Measurements from ENCODE around the gene DMD.

Gene DMD

GRCh38 chrX:31854716-31855115 lies 1356.6 kb downstream of the DMD start:
- Mint-ChIP-seq H3K4me1 (ENCODE audit: low read depth) (no peaks in the 10 kb centered on the region), H3K36me3 (ENCODE audit: low read depth) (no peaks in the 10 kb centered on the region), H3K27me3 (no peaks in the 10 kb centered on the region), H3K9me3 (no peaks in the 10 kb centered on the region), H3K27ac (no peak overlapping the region), H3K4me3 (no peak overlapping the region)

DNA sequence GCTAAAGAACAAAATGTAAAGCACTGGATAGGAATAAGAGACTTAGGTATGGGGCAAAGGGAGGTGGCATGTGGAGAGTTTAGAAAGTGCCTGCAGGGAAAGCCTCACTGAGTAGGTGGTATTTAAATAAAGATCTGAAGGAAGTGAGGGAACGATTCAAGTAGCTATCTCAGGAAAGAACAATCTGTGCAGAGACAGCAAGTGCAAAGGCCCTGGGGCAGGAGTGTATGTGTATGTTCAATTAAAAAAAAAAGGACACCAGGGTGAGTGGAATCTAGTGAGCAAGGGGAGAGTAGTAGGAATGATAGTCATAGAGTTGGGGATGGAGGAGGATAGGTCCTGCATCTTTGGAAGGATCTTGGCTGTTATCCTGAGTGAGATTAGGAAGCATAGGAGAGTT lies 1359.6 kb downstream of the DMD start:
- Mint-ChIP-seq H3K4me1 (ENCODE audit: low read depth) (no peaks in the 10 kb centered on the region), H3K9me3 (no peaks in the 10 kb centered on the region), H3K4me3 (no peak overlapping the region), H3K27ac (no peak overlapping the region), H3K36me3 (ENCODE audit: low read depth) (no peaks in the 10 kb centered on the region), H3K27me3 (no peaks in the 10 kb centered on the region)

DNA sequence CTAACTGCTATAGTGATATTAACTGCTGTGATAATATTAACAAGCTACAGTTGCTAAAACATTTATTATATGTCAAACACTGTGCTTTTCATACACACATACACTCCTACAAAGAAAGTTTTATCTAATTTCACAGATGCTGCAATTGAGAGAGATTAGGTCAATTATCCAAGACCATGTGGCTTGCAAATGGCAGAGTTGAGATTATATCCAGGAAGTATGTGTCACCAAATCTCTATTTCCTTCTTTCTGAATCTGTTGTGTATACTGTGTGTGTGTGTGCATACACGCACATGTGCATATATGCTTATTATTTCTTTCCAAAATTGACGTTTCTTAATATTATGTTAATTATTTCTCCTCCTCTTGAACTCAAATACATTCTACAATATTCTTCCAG lies 1363.6 kb downstream of the DMD start:
- H3K9me3 Mint-ChIP-seq: no peaks in the 10 kb centered on the region
- no peaks in the 10 kb centered on the region for H3K27me3 Mint-ChIP-seq
- H3K4me1 Mint-ChIP-seq (ENCODE audit: low read depth): no peaks in the 10 kb centered on the region
- H3K27ac Mint-ChIP-seq: no peak overlapping the region
- no peaks in the 10 kb centered on the region for H3K36me3 Mint-ChIP-seq (ENCODE audit: low read depth)
- H3K4me3 Mint-ChIP-seq: no peak overlapping the region

DNA sequence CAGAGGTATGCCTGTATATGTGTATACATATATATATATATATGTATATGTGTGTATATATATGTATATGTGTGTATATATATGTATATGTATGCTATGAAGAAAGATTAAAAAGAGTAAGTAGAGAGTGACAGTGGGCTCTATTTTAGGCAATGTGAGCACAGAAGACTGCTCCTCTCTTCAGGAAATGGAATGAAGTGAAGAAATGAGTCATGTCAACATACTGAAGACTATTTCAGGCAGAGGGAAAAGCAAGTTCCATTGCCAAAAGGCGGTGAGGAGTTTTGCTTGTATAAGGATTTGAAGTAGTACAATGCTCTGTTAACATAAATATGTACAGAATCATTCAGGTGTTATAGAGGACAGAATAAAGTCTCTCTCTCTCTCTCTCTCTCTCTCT lies 1366.3 kb downstream of the DMD start:
- Mint-ChIP-seq H3K4me3 (no peak overlapping the region), H3K27me3 (no peaks in the 10 kb centered on the region), H3K4me1 (ENCODE audit: low read depth) (no peaks in the 10 kb centered on the region), H3K36me3 (ENCODE audit: low read depth) (no peaks in the 10 kb centered on the region), H3K9me3 (no peaks in the 10 kb centered on the region), H3K27ac (no peak overlapping the region)

- Mint-ChIP-seq H3K9me3 (no peaks in the 10 kb centered on the region), H3K36me3 (ENCODE audit: low read depth) (no peaks in the 10 kb centered on the region), H3K4me1 (ENCODE audit: low read depth) (no peaks in the 10 kb centered on the region), H3K4me3 (no peak overlapping the region), H3K27me3 (no peaks in the 10 kb centered on the region), H3K27ac (no peak overlapping the region)
These were observed 1372.7 kb downstream of the DMD start for GRCh38 chrX:31838617-31839016.

DNA sequence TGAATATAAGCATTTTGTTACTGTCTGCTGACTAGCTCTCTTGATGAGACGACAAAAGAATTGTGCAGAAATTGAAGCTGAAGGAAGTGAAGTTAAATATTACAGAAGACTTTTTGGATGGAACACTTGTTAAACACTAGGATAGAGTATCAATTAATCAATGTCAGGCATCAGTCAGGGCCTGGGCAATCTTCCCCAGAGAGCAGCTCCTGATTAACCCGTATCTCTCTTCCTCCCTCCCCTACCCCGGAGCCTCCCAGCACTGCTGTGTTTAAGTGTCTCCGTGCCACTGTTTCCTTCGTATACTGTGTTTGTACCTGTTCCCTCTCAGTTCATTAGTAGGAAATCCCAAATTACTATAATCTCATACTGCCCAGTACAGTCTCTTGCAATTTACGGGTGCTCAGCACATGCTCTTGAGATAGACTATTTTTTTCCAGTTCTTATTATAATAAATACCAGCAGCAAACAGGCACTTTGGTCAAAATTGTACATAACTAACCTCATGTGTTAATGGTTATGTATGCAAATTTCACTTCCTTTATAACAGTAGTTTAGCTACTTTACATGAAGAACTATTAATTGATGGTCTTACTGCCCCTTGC lies 1373.8 kb downstream of the DMD start:
- Mint-ChIP-seq H3K9me3 (no peaks in the 10 kb centered on the region), H3K27me3 (no peaks in the 10 kb centered on the region), H3K4me1 (ENCODE audit: low read depth) (no peaks in the 10 kb centered on the region), H3K36me3 (ENCODE audit: low read depth) (no peaks in the 10 kb centered on the region), H3K27ac (no peak overlapping the region), H3K4me3 (no peak overlapping the region)

DNA sequence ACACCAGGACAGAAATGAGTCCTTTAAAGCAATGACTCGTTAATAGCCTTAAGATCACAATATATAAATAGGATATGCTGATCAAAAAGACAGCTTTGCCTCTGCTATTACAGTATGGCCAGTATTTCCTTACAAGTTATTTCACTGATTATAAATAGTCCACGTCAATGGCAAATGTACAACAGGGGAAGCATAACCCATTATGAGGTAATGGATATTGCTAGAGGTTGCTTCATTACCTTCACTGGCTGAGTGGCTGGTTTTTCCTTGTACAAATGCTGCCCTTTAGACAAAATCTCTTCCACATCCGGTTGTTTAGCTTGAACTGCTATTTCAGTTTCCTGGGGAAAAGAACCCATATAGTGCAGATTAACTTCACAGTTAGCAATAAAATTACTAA lies 1374.9 kb downstream of the DMD start:
- H3K4me1 Mint-ChIP-seq (ENCODE audit: low read depth): no peaks in the 10 kb centered on the region
- H3K27me3 Mint-ChIP-seq: no peaks in the 10 kb centered on the region
- H3K9me3 Mint-ChIP-seq: no peaks in the 10 kb centered on the region
- no peak overlapping the region for H3K4me3 Mint-ChIP-seq
- H3K27ac Mint-ChIP-seq: no peak overlapping the region
- H3K36me3 Mint-ChIP-seq (ENCODE audit: low read depth): no peaks in the 10 kb centered on the region

DNA sequence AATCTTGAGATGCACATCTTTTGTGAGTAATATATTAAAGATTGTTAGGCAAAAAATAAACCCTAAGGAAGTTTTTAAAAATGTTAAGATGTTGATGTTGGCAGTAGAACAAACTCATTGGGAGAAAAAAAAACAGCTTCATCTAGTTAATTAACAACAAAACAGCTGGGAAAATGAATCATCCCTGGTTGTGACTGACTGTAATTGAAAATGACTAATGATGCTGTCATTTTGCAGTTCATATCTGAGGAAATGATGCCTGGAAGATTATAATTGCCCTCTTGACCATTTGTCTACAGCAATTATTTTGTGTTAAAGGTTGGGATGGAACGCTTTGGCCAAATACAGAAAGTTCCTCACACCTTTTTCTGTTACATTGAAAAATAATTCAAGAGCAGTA lies 1379.1 kb downstream of the DMD start:
- H3K4me3 Mint-ChIP-seq: no peak overlapping the region
- H3K27me3 Mint-ChIP-seq: no peaks in the 10 kb centered on the region
- no peaks in the 10 kb centered on the region for H3K4me1 Mint-ChIP-seq (ENCODE audit: low read depth)
- no peak overlapping the region for H3K27ac Mint-ChIP-seq
- H3K9me3 Mint-ChIP-seq: no peaks in the 10 kb centered on the region
- no peaks in the 10 kb centered on the region for H3K36me3 Mint-ChIP-seq (ENCODE audit: low read depth)

DNA sequence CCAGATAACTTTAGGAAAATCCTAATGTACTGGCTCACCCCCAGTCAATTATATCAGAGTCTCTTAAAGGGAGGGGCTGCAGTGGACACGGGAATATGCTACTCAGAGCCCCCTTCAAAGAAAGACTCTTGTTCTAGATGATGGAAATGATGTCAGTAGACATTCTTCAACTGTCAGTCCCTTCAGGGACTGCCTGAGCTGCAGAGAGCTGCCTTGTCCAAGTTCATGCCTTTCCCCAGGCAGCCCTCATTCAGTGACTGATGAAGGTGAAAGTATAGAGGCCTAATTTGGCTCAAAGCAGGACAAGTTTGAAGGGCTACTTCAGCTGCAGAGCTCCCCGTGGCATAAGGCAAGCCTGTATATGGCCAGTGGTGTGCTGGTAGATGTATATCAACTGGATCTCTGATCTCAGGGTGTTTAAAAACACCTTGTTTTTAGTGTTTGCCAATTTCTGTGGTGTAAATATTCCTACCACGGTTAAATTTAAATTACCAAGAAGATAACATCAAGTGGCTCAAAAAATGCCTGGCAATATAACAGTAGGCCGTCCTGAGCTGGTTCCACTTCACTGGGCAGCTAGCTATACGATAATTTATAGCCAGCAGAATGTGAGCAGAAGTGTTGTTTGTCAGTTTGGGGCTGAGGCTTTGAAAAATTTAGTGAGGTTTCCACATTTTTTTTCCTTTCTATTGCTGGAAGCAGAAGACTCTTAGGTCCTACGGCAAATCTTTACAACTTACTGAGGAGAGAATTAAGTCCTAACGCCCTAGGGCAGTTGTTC lies 1390.7 kb downstream of the DMD start:
- Mint-ChIP-seq H3K27me3 (no peaks in the 10 kb centered on the region), H3K27ac (no peak overlapping the region), H3K4me3 (no peak overlapping the region), H3K4me1 (ENCODE audit: low read depth) (no peaks in the 10 kb centered on the region), H3K36me3 (ENCODE audit: low read depth) (no peaks in the 10 kb centered on the region), H3K9me3 (no peaks in the 10 kb centered on the region)

GRCh38 chrX:31819455-31819854 lies 1391.9 kb downstream of the DMD start:
- Mint-ChIP-seq H3K36me3 (ENCODE audit: low read depth) (no peaks in the 10 kb centered on the region), H3K4me3 (no peak overlapping the region), H3K9me3 (no peaks in the 10 kb centered on the region), H3K27me3 (no peaks in the 10 kb centered on the region), H3K27ac (no peak overlapping the region), H3K4me1 (ENCODE audit: low read depth) (no peaks in the 10 kb centered on the region)

DNA sequence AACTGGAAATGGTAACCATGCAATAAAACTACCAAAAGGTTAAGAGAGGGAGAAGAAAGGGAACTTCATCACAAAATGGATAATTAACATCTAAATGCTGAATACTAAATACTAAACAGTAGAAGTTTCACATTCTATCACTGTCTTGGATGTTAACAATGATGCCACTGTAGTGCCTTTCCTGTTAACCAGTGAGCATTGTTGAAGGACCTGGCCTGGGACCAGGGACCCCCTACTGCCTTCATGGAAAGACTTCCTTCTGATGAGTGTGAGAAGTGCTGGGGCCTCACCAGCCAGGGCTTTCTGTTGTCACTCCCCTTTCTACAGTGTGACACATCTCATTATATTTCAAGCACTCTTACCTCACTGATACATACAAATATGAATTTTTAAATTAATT lies 1400.2 kb downstream of the DMD start:
- Mint-ChIP-seq H3K4me3 (no peak overlapping the region), H3K9me3 (no peaks in the 10 kb centered on the region)

DNA sequence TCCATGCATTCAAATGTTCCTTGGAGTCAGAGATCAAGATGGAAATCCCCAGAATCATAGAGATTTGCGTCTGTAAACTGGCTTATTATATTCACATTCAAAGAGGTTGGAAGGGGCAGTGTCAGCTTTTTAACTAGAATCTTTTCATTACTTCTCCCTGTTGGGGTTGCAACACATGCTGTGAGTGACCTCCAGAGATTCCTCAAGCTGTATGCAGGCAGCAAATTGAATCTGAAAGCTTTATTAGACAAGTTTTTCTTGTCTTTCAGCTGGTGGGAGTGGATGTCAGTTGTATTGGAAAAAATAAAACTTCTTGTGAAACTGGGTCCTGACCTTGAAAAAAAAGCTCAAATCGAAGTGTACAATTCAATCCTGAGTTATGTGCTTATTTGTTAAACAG lies 1403.0 kb downstream of the DMD start:
- Mint-ChIP-seq H3K9me3 (no peaks in the 10 kb centered on the region), H3K27me3 (no peaks in the 10 kb centered on the region), H3K4me1 (ENCODE audit: low read depth) (no peaks in the 10 kb centered on the region), H3K4me3 (no peak overlapping the region), H3K36me3 (ENCODE audit: low read depth) (no peaks in the 10 kb centered on the region), H3K27ac (no peak overlapping the region)

More for the DNA sequence above, 1400.2 kb downstream of the DMD start:
- H3K36me3 Mint-ChIP-seq (ENCODE audit: low read depth): no peaks in the 10 kb centered on the region
- H3K27me3 Mint-ChIP-seq: no peaks in the 10 kb centered on the region
- no peaks in the 10 kb centered on the region for H3K4me1 Mint-ChIP-seq (ENCODE audit: low read depth)
- H3K27ac Mint-ChIP-seq: no peak overlapping the region

GRCh38 chrX:31807165-31807564 lies 1404.2 kb downstream of the DMD start:
- H3K4me1 Mint-ChIP-seq (ENCODE audit: low read depth): no peaks in the 10 kb centered on the region
- H3K27ac Mint-ChIP-seq: no peak overlapping the region
- no peak overlapping the region for H3K4me3 Mint-ChIP-seq
- no peaks in the 10 kb centered on the region for H3K27me3 Mint-ChIP-seq
- no peaks in the 10 kb centered on the region for H3K36me3 Mint-ChIP-seq (ENCODE audit: low read depth)
- H3K9me3 Mint-ChIP-seq: no peaks in the 10 kb centered on the region

DNA sequence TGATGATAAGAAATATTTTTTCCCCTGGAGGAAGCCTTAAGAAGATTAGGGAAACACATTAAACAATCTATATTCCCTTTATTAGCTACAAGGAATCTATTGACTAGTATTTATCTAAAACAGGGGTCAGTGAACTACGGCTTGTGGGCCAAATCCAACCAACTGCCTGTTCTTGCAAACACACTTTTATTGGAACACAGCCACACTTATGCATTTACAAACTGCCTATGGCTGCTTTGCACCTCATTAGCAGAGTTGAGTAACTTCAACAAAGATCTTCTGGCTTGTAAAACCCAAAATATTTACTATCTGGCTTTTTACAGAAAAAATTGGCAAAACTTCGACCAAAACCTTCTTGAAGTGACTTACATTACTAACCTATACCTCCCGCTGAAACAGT lies 1405.6 kb downstream of the DMD start:
- no peaks in the 10 kb centered on the region for H3K27me3 Mint-ChIP-seq
- H3K9me3 Mint-ChIP-seq: no peaks in the 10 kb centered on the region
- H3K4me3 Mint-ChIP-seq: no peak overlapping the region
- no peaks in the 10 kb centered on the region for H3K36me3 Mint-ChIP-seq (ENCODE audit: low read depth)
- no peak overlapping the region for H3K27ac Mint-ChIP-seq
- H3K4me1 Mint-ChIP-seq (ENCODE audit: low read depth): no peaks in the 10 kb centered on the region

DNA sequence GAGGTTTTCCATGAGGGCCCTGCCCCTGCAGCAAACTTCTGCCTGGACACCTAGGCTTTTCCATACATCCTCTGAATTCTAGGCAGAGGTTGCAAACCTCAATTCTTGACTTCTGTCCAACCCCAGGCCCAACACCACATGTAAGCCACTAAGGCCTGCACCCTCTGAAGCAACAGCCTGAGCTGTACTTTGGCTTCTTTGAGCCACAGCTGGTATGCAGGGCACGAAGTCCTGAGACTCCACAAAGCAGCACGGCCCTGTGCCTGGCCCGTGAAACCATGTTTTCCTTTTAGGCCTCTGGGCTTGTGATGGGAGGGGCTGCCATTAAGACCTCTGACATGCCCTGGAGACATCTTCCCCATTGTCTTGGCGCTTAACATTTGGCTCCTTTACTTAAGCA lies 1411.1 kb downstream of the DMD start:
- Mint-ChIP-seq H3K9me3 (no peaks in the 10 kb centered on the region), H3K27me3 (no peaks in the 10 kb centered on the region)

DNA sequence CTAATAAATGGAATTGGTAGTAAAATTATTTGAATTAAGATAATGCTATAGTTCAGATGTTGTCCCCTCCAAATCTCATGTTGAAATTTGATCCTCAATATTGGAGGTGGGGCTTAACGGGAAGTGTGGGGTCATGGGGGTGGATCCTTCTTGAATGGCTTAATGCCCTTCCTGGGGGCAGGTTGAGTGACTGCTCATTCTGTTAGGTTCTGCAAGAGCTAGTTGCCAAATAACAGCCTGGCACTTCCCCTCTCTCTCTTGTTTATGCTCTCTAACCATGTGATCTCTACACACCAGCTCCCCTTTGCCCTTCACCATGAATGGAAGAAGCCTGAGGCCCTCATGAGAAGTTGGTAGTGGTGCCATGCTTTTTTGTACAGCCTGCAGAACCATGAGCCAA lies 1414.7 kb downstream of the DMD start:
- Mint-ChIP-seq H3K27me3 (no peaks in the 10 kb centered on the region), H3K36me3 (ENCODE audit: low read depth) (no peaks in the 10 kb centered on the region), H3K4me1 (ENCODE audit: low read depth) (no peaks in the 10 kb centered on the region), H3K27ac (no peak overlapping the region), H3K9me3 (no peaks in the 10 kb centered on the region), H3K4me3 (no peak overlapping the region)

More for the DNA sequence above, 1411.1 kb downstream of the DMD start:
- Mint-ChIP-seq H3K27ac (no peak overlapping the region), H3K4me3 (no peak overlapping the region), H3K36me3 (ENCODE audit: low read depth) (no peaks in the 10 kb centered on the region), H3K4me1 (ENCODE audit: low read depth) (no peaks in the 10 kb centered on the region)
